AG04450 (cell line): ENCODE results near the gene ATXN2L. TPM values are rescaled to one million over a fixed set of nuclear protein-coding genes. Genes with fewer than 3 reads are reported as not detected.
"Not testable (repeated sequence)": the region's sequence is repeated elsewhere in the genome, so short reads cannot be mapped to it uniquely, and the experiment has no call there.

Experiments used
- CTCF ChIA-PET: fragments of 300-600, 350-600 bp; formaldehyde crosslinking; extraction: SDS; loops from one replicate; lab custom pipeline; 2022; ENCODE audit warnings: antibody characterized with exemption, inconsistent platforms; lab: Charles Lee
- POLR2A ChIA-PET: fragments of 350-600 bp; formaldehyde crosslinking; extraction: SDS; loops from one replicate; lab custom pipeline; 2021; ENCODE audit warnings: antibody characterized with exemption, inconsistent platforms; lab: Yijun Ruan, JAX
- DNase-seq: peaks from one replicate; pipeline ENCODE4 v3.0.0-alpha.2; 2011; ENCODE audit warnings: low read depth, low spot score
- H3K27ac ChIP-seq: one replicate; pipeline ENCODE4 v1.5.1; 2012; ENCODE audit warnings: low read depth, low read length, control low read depth
- H3K27me3 ChIP-seq: one replicate; pipeline ENCODE4 v1.6.0; 2012; ENCODE audit warnings: low read length; ENCODE audit not compliant: control insufficient read depth, insufficient read depth
- H3K4me3 ChIP-seq: 2 replicates; pipeline ENCODE4 v1.5.1; 2011; ENCODE audit warnings: mild to moderate bottlenecking, low read depth, low read length, control low read depth
- H3K9me3 ChIP-seq: 2 replicates; pipeline ENCODE4 v1.5.1; 2012; ENCODE audit warnings: low read length; ENCODE audit not compliant: control insufficient read depth, insufficient read depth
- polyA minus RNA-seq: library from RNA; depleted of rRNA, polyadenylated mRNA; stranded (reverse); fragments of >200 nt; gene quantifications from 2 replicates; pipeline ENCODE4 v1.2.3, GENCODE V29; 2011; rRNA and poly(A)+ RNA removed
- polyA plus RNA-seq: library from polyadenylated mRNA; depleted of rRNA; stranded (reverse); fragments of >200 nt; gene quantifications from 2 replicates; pipeline ENCODE4 v1.2.3, GENCODE V29; 2011; rRNA removed
- TF ChIP-seq, protein P1 (sequence below): IDR thresholded peaks from 2 replicates; pipeline ENCODE4 v1.5.1; 2011; ENCODE audit warnings: low read depth, low read length, control low read depth, inconsistent platforms

ATXN2L gene
- polyA plus RNA-seq, result 19.7 and 27.5 TPM in 2 replicates
- polyA minus RNA-seq, result 33.8 and 40.1 TPM in 2 replicates

GRCh38 chr16:28822520-28823290 is at the start of gene ATXN2L:
TSS of gene ATXN2L (plus strand) at chr16:28822999. CDS start at chr16:28823260, 261 bp downstream.
- DNase-seq, result peak; percentile 93
- H3K27me3 ChIP-seq, result no peaks in the 10 kb centered on the region
- POLR2A ChIA-PET, result interaction anchor here (0.6 to 2.3 kb wide), 6 partner anchors 23 to 1361 kb away, joined by 3 to 15 read pairs (median 3); partner anchors contain the start of genes CORO1A, SH2B1 and TUFM
- H3K4me3 ChIP-seq, result peak within 1 kb of the TSS; percentile 98
- H3K9me3 ChIP-seq, result no peaks in the 10 kb centered on the region; the same call in 1 of the 2 replicates
- CTCF ChIA-PET, result interaction anchor here (0.6 to 2.1 kb wide), 3 partner anchors 111 to 1042 kb away, joined by 3 to 10 read pairs (median 5); no protein-coding TSS in a partner anchor
- TF ChIP-seq, protein P1, sequence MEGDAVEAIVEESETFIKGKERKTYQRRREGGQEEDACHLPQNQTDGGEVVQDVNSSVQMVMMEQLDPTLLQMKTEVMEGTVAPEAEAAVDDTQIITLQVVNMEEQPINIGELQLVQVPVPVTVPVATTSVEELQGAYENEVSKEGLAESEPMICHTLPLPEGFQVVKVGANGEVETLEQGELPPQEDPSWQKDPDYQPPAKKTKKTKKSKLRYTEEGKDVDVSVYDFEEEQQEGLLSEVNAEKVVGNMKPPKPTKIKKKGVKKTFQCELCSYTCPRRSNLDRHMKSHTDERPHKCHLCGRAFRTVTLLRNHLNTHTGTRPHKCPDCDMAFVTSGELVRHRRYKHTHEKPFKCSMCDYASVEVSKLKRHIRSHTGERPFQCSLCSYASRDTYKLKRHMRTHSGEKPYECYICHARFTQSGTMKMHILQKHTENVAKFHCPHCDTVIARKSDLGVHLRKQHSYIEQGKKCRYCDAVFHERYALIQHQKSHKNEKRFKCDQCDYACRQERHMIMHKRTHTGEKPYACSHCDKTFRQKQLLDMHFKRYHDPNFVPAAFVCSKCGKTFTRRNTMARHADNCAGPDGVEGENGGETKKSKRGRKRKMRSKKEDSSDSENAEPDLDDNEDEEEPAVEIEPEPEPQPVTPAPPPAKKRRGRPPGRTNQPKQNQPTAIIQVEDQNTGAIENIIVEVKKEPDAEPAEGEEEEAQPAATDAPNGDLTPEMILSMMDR, result no peak
- peak within 1 kb of the TSS; percentile 94 for H3K27ac ChIP-seq

- H3K9me3 ChIP-seq, H3K27me3 ChIP-seq, CTCF ChIA-PET, POLR2A ChIA-PET, DNase-seq, H3K4me3 ChIP-seq, H3K27ac ChIP-seq: not testable (repeated sequence)
Measured at GRCh38 chr16:28781697-28782096, 41.1 kb upstream of the ATXN2L start.

- H3K27ac ChIP-seq, DNase-seq, H3K9me3 ChIP-seq, H3K27me3 ChIP-seq, POLR2A ChIA-PET, CTCF ChIA-PET, H3K4me3 ChIP-seq: not testable (repeated sequence)
Measured at GRCh38 chr16:28782357-28782756, 40.4 kb upstream of the ATXN2L start.

- CTCF ChIA-PET, DNase-seq: not testable (repeated sequence)
Measured at GRCh38 chr16:28802235-28803019, 20.4 kb upstream of the ATXN2L start.

DNA sequence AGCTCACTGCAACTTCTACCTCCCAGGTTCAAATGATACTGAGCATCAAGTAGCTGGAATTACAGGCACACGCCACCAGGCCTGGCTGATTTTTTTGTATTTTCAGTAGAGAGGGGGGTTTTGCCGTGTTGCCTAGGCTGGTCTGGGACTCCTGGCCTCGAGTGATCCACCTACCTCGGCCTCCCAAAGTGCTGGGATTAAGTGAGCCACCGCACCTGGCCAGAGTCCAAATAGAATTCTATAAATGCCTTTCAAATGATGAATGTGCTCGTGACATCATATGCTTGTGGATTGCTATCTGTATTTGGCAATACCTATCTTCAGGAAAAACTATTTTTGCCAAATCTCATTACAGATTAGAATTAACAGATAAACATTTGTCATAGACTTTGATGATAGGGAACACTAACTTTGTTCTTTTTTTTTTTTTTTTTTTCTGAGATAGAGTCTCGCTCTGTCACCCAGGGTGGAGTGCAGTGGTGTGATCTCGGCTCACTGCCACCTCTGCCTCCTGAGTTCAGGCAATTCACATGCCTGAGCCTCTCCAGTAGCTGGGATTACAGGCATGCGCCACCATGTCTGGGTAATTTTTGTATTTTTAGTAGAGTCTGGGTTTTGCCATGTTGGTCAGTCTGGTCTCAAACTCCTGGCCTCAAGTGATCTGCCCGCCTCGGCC is 15.2 kb upstream of the ATXN2L start:
- H3K27me3 ChIP-seq, CTCF ChIA-PET, H3K4me3 ChIP-seq, DNase-seq, H3K27ac ChIP-seq, H3K9me3 ChIP-seq, POLR2A ChIA-PET: not testable (repeated sequence)

More at GRCh38 chr16:28802235-28803019, 20.4 kb upstream of the ATXN2L start:
- H3K4me3 ChIP-seq, POLR2A ChIA-PET, H3K27ac ChIP-seq, H3K27me3 ChIP-seq, H3K9me3 ChIP-seq: not testable (repeated sequence)

DNA sequence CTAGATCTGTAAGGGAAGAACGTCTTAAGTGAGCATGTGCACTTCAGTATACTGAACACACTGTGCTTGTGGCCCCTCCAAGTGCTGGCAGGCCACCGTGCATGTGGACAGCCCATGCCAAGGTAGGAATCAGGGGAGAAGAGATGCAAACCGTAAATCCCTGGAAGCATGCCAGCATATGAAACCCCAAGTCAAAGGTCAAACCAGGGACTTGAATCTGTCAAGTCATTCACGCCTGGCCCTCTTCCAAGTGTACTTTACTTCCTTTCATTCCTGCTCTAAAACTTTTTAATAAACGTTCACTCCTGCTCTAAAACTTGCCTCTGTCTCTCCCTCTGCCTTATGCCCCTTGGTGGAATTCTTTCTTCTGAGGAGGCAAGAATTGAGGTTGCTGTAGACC is 2.8 kb upstream of the ATXN2L start:
- Histone ChIP-seq H3K9me3 (no peaks in the 10 kb centered on the region; the same call in 1 of the 2 replicates), H3K4me3 (no peak overlapping the region), H3K27me3 (no peaks in the 10 kb centered on the region), H3K27ac (no peak overlapping the region)
- no peak for DNase-seq
- POLR2A ChIA-PET, result no interaction called here
- TF ChIP-seq, protein P1, result no peak
- CTCF ChIA-PET, result no interaction called here

- POLR2A ChIA-PET, H3K27ac ChIP-seq, DNase-seq, H3K4me3 ChIP-seq, H3K27me3 ChIP-seq, H3K9me3 ChIP-seq: not testable (repeated sequence)
- CTCF ChIA-PET, result interaction anchor here (2.1 kb wide), 1 partner anchor 125 kb away, joined by 10 read pairs; no protein-coding TSS in a partner anchor
Measured at GRCh38 chr16:28820546-28820945, 2.3 kb upstream of the ATXN2L start.
